ENCODE results near the gene ZNF423. TPM values are rescaled to one million over a fixed set of nuclear protein-coding genes. Genes with fewer than 3 reads are reported as not detected.

ZNF423 gene
- total RNA-seq, 1 donor from 2014 or later: 11.9 TPM

DNA sequence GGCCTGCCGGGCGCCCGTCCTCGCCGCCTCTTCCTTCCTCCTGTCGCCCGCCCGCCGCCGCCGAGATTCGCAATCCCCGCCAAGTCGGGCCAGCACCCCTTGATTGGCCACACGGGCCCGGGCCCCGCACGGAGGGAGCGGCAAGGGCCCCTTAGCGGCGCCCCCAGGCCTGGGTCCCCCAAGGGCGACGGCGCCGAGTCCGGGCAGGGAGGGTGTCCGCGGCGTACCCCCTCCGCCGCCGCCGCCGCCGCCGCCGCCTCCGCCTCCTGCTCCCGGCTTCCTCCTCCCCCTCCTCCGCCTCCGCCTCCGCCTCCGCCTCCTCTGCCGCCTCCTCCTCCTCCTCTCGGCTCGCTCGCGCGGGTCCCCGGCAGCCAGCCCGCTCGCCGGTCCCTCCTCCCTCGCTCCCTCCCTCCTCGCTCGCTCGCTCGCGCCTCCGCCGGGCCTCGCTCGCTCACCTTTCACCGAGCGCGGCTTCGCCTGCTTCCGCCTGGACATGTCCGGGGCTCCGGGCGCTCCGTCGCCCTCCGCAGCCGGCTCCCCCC, 561 bp downstream of the ZNF423 start:
- ATAC-seq (peak; percentile 85), DNase-seq (peak; percentile 93)
- Histone ChIP-seq H3K27me3 (peaks cover 9% of the 10 kb centered on the region), H3K27ac (peak overlapping the region; percentile 82), H3K4me1 (peaks cover 45% of the 10 kb centered on the region), H3K36me3 (no peaks in the 10 kb centered on the region), H3K9me3 (no peaks in the 10 kb centered on the region), H3K4me3 (peak overlapping the region; percentile 66)
- intact Hi-C loops (cut with DNase I): no loop called here
- TF ChIP-seq CTCF (IDR thresholded peaks at IDR 0.05): no peak

- peaks cover 13% of the 10 kb centered on the region for H3K27me3 ChIP-seq
- H3K9me3 ChIP-seq: no peaks in the 10 kb centered on the region
- DNase-seq (peak; percentile 71), ATAC-seq (peak; percentile 1)
- intact Hi-C loops (cut with DNase I): no loop called here
- H3K4me3 ChIP-seq: peak overlapping the region; percentile 66
- TF ChIP-seq CTCF (IDR thresholded peaks at IDR 0.05): no peak
- peaks cover 45% of the 10 kb centered on the region for H3K4me1 ChIP-seq
- peak overlapping the region; percentile 82 for H3K27ac ChIP-seq
- H3K36me3 ChIP-seq: no peaks in the 10 kb centered on the region
Observed at GRCh38 chr16:49854796-49855203, 1.1 kb downstream of the ZNF423 start.

- Histone ChIP-seq H3K9me3 (no peaks in the 10 kb centered on the region), H3K27me3 (peaks cover 13% of the 10 kb centered on the region), H3K27ac (peak overlapping the region; percentile 82), H3K36me3 (no peaks in the 10 kb centered on the region), H3K4me3 (peak overlapping the region; percentile 66), H3K4me1 (peaks cover 45% of the 10 kb centered on the region)
- intact Hi-C loops (cut with DNase I): no loop called here
- TF ChIP-seq CTCF (IDR thresholded peaks at IDR 0.05): no peak
- DNase-seq: no peak
- ATAC-seq: no peak
Observed at GRCh38 chr16:49854188-49854795, 1.6 kb downstream of the ZNF423 start.

- H3K27ac ChIP-seq: no peak overlapping the region
- DNase-seq (no peak), ATAC-seq (no peak)
- no peaks in the 10 kb centered on the region for H3K9me3 ChIP-seq
- peaks cover 28% of the 10 kb centered on the region for H3K4me1 ChIP-seq
- H3K4me3 ChIP-seq: no peak overlapping the region
- intact Hi-C loops (cut with DNase I): no loop called here
- TF ChIP-seq CTCF (IDR thresholded peaks at IDR 0.05): no peak
- H3K27me3 ChIP-seq: peaks cover 6% of the 10 kb centered on the region
- no peaks in the 10 kb centered on the region for H3K36me3 ChIP-seq
Observed at GRCh38 chr16:49852279-49852678, 3.6 kb downstream of the ZNF423 start.

DNA sequence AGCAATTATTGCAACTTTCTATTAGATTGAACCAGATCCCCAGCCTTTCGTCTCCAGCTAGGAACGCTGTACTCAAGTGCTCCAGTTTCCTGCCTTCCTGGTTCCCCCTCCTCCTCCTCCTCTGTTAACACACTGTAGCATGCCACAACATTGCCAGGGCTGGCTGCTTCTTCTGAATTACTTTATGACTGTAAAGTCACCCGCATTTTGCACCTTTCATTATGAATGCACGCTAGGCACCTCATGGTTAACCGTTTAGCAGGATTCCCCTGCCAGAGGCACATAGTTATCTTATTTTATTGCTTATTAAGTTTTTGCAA, 4.5 kb downstream of the ZNF423 start:
- peaks cover 6% of the 10 kb centered on the region for H3K27me3 ChIP-seq
- intact Hi-C loops (cut with DNase I): no loop called here
- H3K4me3 ChIP-seq: no peak overlapping the region
- H3K9me3 ChIP-seq: no peaks in the 10 kb centered on the region
- H3K27ac ChIP-seq: peak overlapping the region; percentile 11
- no peak for TF ChIP-seq CTCF (IDR thresholded peaks at IDR 0.05)
- no peak for DNase-seq
- H3K36me3 ChIP-seq: no peaks in the 10 kb centered on the region
- peaks cover 28% of the 10 kb centered on the region for H3K4me1 ChIP-seq
- no peak for ATAC-seq
